GM15510 (cell line): ENCODE data around the gene PDCD1LG2.

Source experiments
- POLR2A ChIP-seq: IDR thresholded peaks from 3 replicates; pipeline ENCODE4 v1.6.1; 2011; ENCODE audit warnings: borderline replicate concordance; ENCODE audit not compliant: insufficient read length; ENCODE audit errors: extremely low read depth

Gene PDCD1LG2

DNA sequence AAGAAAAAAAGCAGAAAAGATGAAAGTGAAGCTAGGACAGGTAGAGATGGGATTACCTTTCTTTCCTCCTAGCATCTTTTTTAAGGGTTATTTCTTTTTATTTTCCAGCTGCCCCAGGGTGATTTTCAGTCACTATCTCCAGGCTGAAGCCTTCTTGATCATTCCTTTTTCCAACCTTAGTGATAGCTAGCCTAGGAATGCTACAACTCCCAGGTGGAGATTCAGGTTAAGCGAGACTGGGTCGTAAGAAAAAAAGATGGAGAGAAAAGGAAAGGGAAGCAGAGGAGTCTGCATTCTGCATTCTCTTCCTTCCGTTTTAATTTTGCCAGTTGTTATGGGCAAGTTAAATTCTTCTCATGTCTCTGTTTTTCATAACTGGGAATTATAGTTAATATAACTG lies 81.9 kb downstream of the PDCD1LG2 start:
- TF ChIP-seq POLR2A: no peak

DNA sequence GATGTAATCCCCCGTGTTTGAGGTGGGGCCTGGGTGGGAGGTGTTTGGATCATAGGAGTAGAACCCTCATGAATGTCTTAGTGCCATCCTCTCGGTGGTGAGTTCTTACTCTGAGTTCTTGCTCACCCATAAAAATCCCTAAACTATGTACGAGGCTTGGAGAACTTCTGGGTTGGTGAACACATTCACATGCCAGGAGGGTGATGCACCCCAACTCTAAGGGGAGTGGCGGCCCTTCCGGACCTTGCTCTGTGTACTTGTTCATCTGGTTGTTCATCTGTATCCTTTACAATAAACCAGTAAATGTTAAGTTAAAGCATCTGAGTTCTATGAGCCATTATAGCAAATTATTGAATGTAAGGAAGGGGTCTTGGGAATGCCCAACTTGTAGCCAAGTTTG lies 82.6 kb downstream of the PDCD1LG2 start:
- TF ChIP-seq POLR2A: no peak

DNA sequence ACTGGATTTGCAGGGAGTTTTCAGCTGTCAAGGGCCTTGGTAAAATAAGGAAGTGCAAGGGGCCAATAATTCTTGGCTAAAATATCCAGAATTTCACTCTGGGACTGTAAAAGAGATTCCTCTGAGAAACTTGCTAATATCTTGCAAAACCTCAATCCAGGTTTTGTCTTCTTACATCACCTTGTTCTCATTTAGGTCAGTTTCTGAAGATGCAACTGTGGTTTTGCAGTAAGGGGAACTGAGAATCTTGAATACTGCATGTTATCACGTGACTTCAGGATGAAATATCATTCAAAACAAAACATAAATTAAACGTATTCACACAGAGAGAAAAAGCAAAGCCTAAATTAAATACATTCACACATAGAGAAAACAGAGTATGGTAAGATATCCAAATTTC lies 83.6 kb downstream of the PDCD1LG2 start:
- no peak for TF ChIP-seq POLR2A

DNA sequence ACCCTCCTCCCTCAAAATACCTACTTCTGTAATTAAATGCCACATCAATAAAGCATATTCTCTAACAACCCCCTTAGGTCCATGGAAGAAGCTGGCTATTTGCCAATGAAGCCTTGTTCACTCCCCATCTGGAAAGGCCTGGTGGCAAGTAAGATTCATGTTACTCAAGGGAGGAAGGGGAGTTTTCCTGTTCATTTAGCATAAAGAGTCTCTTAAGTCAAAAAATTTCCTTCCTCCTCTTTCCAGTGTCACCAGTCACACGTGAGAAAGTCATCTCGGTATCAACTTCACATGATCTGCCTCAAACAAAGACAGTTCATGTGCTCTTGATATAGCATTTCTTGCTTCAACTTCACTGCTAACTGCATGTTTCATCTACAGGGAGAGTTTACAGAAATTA lies 85.8 kb downstream of the PDCD1LG2 start:
- no peak for TF ChIP-seq POLR2A

DNA sequence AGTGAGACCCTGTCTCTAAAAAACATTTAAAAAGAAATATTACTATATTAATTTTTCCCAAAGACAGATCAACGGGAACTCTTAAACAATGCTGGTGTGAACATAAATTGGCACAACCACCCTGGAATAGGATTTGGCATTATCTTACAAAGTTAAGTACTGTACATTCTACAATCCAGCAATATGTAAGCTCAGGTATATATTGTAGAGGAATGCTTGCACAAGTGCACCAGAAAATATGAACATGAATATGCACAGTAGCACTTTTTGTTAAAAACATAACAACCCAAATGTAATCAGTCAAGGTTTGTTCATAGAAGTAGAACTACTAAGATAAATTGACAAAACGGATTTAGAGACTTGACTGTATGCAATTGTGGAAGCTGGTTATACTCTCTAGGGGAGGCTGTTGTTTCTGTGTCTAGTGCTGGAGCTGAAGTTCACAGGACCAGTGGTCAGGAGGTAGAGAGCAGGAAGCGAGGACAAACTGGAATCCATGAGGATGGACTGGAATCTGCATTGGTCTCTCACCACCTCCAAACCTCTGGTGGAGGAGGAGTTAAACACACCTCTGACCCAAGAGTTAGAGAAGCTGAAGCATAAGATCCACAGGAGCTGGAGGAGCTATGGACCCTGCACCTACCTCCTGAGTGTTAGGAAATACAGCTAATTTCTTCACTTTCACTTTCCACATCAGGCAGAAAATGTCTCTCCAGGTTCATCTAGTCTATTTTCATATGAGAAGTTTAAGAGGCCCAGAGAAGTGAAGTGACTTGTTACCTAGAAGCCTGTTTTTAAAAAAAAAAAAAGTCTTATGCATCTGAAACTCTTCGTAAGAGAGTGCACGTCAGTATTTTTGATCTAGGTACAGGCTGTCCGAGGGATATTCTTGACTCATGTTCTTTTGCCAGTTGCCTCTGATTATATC lies 98.2 kb downstream of the PDCD1LG2 start:
- TF ChIP-seq POLR2A: no peak

DNA sequence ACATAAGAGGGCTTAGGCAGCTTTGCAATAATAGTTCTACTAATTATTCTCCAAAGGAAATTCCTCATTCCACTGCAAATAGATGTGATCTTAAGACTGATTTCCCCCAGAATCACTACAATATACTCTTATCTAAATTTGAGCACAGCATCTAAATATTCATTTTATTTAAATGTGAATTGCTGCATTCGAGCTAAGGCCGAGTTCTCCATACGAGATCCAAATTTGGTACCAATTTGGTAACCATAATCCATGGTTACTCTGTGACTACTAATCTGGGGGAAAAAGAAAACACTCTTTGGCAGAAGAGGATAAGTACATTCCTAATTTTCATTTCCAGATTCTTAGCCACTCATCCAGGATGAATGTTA lies 98.9 kb downstream of the PDCD1LG2 start:
- no peak for TF ChIP-seq POLR2A

DNA sequence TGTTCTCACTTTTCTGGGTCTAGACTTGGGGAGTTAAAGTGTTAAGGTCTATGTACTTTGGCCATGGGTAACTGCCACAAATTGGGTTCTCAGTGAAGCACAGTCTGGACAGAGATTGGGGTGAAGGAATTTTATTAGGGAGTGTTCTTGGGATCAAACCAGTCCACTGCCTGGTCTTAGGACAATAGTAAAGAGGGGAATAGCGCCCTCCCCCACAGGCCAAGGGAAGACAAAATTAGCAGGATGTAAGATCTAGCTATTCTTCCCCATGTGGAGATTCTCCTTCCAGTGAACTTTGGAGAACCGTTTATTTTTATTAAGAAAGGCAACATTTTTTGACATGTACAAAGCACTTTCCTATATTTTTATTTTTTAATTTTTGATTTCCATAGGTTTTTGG lies 100.2 kb downstream of the PDCD1LG2 start:
- no peak for TF ChIP-seq POLR2A

DNA sequence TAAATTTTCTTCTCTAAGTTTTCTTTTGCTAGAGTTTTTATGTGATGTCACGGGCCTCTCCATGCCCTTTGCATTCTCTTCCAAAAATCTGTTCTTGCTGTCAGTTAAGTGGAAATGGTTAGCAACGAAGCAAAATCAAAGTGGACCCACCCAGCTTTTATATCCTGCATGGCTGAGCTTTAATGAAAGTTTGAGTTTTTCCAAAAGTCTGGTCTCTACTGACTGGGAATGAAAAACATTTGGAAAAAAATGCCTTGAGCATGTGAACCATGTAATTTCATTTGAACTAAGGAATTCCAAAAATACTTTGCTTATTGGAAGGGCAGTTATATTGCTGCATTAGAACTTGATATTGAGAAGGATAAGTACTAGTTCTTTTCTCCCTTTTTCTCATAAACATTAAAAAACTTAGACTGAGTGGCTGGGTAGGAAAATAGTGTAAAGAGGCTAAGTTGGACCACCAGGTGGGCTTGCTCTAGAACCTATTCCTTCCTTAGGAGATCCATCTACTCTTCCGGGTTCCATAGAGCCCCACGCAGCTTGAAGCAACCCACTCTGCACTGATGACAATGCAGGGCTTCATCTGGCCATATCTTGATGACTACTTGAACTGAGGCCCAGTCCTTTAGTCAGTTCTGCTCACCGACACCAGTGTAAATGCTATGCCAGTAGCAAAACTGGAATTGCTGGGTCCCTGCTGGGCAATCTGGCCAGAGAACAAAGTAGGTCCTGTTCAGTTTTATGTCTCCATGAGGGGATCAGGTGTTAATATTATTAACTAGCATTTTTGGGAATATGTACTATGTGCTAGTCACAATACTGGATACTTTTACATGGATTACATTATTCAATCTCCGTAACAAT lies 101.2 kb downstream of the PDCD1LG2 start:
- no peak for TF ChIP-seq POLR2A

DNA sequence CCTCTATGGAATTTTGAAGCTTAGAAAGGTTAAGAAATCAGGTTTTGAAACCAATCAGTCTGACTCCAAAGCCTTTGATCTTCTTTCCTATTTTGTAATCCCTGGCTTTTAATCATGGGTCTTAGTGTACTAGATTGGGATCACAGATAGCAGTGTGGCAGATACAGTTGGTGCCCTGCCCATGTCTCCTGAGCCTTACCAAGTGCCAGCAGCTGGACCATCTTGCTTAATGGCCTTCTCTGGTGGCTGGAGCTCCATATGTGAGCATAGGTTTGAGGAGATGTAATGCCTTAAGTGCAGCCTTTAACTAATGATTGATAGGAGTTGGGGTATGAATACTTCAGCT lies 101.8 kb downstream of the PDCD1LG2 start:
- no peak for TF ChIP-seq POLR2A

DNA sequence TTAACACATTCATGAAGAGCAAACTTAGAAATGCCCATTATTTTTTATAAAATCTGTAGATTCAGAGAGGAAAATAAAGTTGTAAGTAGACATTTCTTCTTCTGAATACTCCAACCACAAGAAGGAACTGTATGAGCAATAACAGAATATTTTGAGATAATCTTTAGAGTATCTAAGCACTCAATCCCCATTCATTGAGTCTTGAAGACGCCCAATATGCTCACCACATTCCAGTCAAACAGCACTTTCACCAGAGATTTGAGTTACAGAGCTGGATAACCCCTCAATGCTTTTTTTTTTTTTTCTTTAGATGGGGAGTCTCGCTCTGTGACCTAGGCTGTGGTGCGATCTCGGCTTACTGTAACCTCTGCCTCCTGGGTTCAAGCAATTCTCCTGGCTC lies 103.9 kb downstream of the PDCD1LG2 start:
- no peak for TF ChIP-seq POLR2A

DNA sequence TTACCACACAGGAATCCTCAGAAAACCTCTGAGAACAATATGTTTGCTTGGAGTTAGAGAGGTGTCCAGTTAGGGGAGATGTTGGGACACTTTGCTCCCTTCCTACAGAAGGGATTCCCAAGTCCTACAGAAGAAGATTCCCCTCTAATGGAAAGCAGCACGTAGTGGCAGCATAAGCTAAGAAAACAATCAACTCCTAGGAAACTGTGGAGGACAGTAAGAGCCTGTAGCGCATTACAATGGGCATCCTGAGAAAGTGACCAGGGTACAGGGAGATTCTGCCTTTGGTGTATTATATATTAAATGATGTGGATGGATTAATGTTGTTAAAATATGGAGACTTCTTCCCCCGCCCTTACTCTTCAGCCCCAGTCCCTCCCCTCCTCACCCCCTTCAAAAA lies 104.7 kb downstream of the PDCD1LG2 start:
- no peak for TF ChIP-seq POLR2A

DNA sequence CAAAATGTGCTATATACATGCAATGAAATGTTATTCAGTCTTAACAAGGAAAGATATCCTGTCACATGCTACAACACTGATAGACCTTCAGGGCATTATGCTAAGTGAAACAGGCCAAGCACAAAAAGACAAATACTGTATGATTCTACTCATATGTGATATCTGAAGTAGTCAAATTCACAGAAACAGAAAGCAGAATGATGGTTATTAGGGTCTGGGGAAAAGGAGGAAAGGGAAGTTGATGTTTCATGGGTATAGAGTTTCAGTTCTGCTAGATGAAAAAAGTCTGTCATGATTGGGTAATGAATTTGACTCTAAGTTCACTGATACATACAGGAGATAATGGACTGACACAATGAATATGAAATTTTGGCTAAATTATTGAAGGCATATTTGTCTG lies 107.4 kb downstream of the PDCD1LG2 start:
- no peak for TF ChIP-seq POLR2A

DNA sequence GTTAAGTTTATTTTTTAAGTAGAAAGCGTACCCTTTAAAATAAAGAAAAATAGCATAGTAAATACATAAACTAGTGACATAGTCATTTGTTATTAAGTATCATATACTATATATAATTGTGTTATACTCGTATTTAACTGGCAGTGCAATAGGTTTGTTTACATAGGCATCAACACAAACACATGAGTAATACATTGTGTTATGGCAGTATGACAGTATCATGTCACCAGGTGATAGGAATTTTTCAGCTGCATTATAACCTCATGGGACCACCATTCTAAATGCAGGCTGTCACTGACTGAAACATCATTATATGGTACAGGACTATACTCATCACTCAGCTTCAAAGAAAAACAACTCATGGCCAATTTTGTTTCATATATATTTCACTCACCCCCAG lies 110.2 kb downstream of the PDCD1LG2 start:
- no peak for TF ChIP-seq POLR2A
